ENCODE measurements around the gene CACNB4. TPM values are rescaled to one million over a fixed set of nuclear protein-coding genes. Genes with fewer than 3 reads are reported as not detected.

Gene CACNB4
- total and polyA plus RNA-seq, 9 of the 15 experiments (the other 6 are each of a cell fraction or from before 2014, with no cell fraction given): 0.01 to 0.20 (median 0.04) TPM; not detected in 1

- TF ChIP-seq LEF1 (IDR thresholded peaks at IDR 0.05) (no peak), LARP7 (IDR thresholded peaks at IDR 0.05) (no peak), CREM (IDR thresholded peaks at IDR 0.05; ENCODE audit: low read depth) (peak; percentile 73), ARID2 (IDR thresholded peaks at IDR 0.05) (peak; percentile 62; the same call in 1 of the 2 replicates), KAT2B (IDR thresholded peaks at IDR 0.05; ENCODE audit: low read depth, low read length) (no peak), NR2C2 (CRISPR knock-in tag; IDR thresholded peaks at IDR 0.05) (no peak), NR2C2 (tag; IDR thresholded peaks at IDR 0.05) (no peak), ZKSCAN8 (CRISPR knock-in tag; IDR thresholded peaks at IDR 0.05) (no peak), PHB (CRISPR knock-in tag; IDR thresholded peaks at IDR 0.05) (no peak), ZNF143 (CRISPR knock-in tag; IDR thresholded peaks at IDR 0.05) (no peak), MTA2 (IDR thresholded peaks at IDR 0.05; ENCODE audit: low read depth) (no peak), TCF3 (CRISPR knock-in tag; IDR thresholded peaks at IDR 0.05) (no peak), POLR2AphosphoS2 (IDR thresholded peaks at IDR 0.05; ENCODE audit: low read length) (no peak), ZNF263 (CRISPR knock-in tag; IDR thresholded peaks at IDR 0.05; ENCODE audit: borderline replicate concordance) (0 out of 2 replicates have a peak, but pooled peaks have one; percentile 24), CTCFL (IDR thresholded peaks at IDR 0.05; ENCODE audit: borderline replicate concordance, insufficient read depth, low read depth, low read length, poor library complexity, severe bottlenecking) (peak; percentile 77), CREB3L1 (IDR thresholded peaks at IDR 0.05; ENCODE audit: borderline replicate concordance, low read depth) (no peak)
- TF ChIP-seq, protein P1, sequence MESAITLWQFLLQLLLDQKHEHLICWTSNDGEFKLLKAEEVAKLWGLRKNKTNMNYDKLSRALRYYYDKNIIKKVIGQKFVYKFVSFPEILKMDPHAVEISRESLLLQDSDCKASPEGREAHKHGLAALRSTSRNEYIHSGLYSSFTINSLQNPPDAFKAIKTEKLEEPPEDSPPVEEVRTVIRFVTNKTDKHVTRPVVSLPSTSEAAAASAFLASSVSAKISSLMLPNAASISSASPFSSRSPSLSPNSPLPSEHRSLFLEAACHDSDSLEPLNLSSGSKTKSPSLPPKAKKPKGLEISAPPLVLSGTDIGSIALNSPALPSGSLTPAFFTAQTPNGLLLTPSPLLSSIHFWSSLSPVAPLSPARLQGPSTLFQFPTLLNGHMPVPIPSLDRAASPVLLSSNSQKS (CRISPR knock-in tag; IDR thresholded peaks at IDR 0.05): no peak
- TF ChIP-seq, protein P2, sequence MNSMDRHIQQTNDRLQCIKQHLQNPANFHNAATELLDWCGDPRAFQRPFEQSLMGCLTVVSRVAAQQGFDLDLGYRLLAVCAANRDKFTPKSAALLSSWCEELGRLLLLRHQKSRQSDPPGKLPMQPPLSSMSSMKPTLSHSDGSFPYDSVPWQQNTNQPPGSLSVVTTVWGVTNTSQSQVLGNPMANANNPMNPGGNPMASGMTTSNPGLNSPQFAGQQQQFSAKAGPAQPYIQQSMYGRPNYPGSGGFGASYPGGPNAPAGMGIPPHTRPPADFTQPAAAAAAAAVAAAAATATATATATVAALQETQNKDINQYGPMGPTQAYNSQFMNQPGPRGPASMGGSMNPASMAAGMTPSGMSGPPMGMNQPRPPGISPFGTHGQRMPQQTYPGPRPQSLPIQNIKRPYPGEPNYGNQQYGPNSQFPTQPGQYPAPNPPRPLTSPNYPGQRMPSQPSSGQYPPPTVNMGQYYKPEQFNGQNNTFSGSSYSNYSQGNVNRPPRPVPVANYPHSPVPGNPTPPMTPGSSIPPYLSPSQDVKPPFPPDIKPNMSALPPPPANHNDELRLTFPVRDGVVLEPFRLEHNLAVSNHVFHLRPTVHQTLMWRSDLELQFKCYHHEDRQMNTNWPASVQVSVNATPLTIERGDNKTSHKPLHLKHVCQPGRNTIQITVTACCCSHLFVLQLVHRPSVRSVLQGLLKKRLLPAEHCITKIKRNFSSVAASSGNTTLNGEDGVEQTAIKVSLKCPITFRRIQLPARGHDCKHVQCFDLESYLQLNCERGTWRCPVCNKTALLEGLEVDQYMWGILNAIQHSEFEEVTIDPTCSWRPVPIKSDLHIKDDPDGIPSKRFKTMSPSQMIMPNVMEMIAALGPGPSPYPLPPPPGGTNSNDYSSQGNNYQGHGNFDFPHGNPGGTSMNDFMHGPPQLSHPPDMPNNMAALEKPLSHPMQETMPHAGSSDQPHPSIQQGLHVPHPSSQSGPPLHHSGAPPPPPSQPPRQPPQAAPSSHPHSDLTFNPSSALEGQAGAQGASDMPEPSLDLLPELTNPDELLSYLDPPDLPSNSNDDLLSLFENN (IDR thresholded peaks at IDR 0.05; ENCODE audit: low read depth in 2 of 2, low read length in 2 of 2): no peak
- TF ChIP-seq, protein P3, sequence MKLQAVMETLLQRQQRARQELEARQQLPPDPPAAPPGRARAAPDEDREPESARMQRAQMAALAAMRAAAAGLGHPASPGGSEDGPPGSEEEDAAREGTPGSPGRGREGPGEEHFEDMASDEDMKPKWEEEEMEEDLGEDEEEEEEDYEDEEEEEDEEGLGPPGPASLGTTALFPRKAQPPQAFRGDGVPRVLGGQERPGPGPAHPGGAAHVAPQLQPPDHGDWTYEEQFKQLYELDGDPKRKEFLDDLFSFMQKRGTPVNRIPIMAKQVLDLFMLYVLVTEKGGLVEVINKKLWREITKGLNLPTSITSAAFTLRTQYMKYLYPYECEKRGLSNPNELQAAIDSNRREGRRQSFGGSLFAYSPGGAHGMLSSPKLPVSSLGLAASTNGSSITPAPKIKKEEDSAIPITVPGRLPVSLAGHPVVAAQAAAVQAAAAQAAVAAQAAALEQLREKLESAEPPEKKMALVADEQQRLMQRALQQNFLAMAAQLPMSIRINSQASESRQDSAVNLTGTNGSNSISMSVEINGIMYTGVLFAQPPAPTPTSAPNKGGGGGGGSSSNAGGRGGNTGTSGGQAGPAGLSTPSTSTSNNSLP (IDR thresholded peaks at IDR 0.05; ENCODE audit: borderline replicate concordance, low read depth, low read length): no peak
Observed at GRCh38 chr2:152025678-152026287, 73.1 kb downstream of the CACNB4 start (continued).

All from K562 (cell line).